Esophagus (tissue), 2 donors: ENCODE results near the gene NGLY1. TPM values are rescaled to one million over a fixed set of nuclear protein-coding genes. Genes with fewer than 3 reads are reported as not detected.

Experiments used
- H3K27ac ChIP-seq, 2 donors: one replicate each; pipeline ENCODE4 v1.5.1; 2013; ENCODE audit warnings: low read depth in 2 of 2, mild to moderate bottlenecking in 2 of 2, inconsistent platforms in 1 of 2, low read length in 1 of 2, moderate library complexity in 1 of 2
- H3K27me3 ChIP-seq, 2 donors: one replicate each; pipeline ENCODE4 v1.6.1; 2013; ENCODE audit warnings: low read length in 2 of 2, control low read depth in 1 of 2, mild to moderate bottlenecking in 1 of 2; ENCODE audit not compliant: insufficient read depth in 2 of 2, control insufficient read depth in 1 of 2
- H3K36me3 ChIP-seq, 2 donors: one replicate each; pipeline ENCODE4 v1.6.1; 2013; ENCODE audit warnings: low read length in 1 of 2; ENCODE audit not compliant: control insufficient read depth in 2 of 2, insufficient read depth in 2 of 2
- H3K4me1 ChIP-seq, 2 donors: one replicate each; pipeline ENCODE4 v1.6.1; 2013; ENCODE audit warnings: low read length in 1 of 2; ENCODE audit not compliant: control insufficient read depth in 2 of 2, insufficient read depth in 2 of 2
- H3K4me3 ChIP-seq, 2 donors: one replicate each; pipeline ENCODE4 v1.5.1; 2013; ENCODE audit warnings: low read length in 2 of 2, mild to moderate bottlenecking in 2 of 2, low read depth in 1 of 2, moderate library complexity in 1 of 2
- H3K9me3 ChIP-seq, 2 donors: one replicate each; pipeline ENCODE4 v1.6.1; 2013; ENCODE audit warnings: mild to moderate bottlenecking in 2 of 2, low read depth in 1 of 2, low read length in 1 of 2, moderate library complexity in 1 of 2; ENCODE audit not compliant: control insufficient read depth in 2 of 2, insufficient read depth in 1 of 2
- WGBS, 2 donors: extraction: QIAGEN DNeasy Blood & Tissue Kit; methylation state at CpG; one replicate each; pipeline ENCODE4 v1.1.7; 2013; 5-methylcytosine and 5-hydroxymethylcytosine counted together
- polyA plus RNA-seq, 2 donors: library from polyadenylated mRNA; stranded (reverse); fragments of 200-250 nt; gene quantifications; one replicate each; pipeline ENCODE4 v1.2.3, GENCODE V29; 2013
- donor health status: healthy with polysubstance abuse.
- donor health status: Bipolar disorder and iron deficiency.

Gene NGLY1
- polyA plus RNA-seq, 2 donors = 12.5 to 17.6 TPM

- Histone ChIP-seq H3K4me3 (no peak overlapping the region), H3K4me1 (peaks cover 0 to 2% of the 10 kb centered on the region in 2 donors), H3K27ac (no peak overlapping the region), H3K27me3 (no peaks in the 10 kb centered on the region), H3K36me3 (no peaks in the 10 kb centered on the region), H3K9me3 (no peaks in the 10 kb centered on the region)
- WGBS, 2 donors = 83 to 85% methylated on average over 1 of the region's 1 CpG
Measured at GRCh38 chr3:25692341-25692740, 90.9 kb downstream of the NGLY1 start.

GRCh38 chr3:25690768-25691533 lies 92.3 kb downstream of the NGLY1 start:
- no peaks in the 10 kb centered on the region for H3K27me3 ChIP-seq
- H3K4me3 ChIP-seq = no peak overlapping the region
- H3K27ac ChIP-seq = no peak overlapping the region
- 54 to 55% methylated on average over 2 of the region's 2 CpGs for WGBS, 2 donors
- H3K36me3 ChIP-seq = no peaks in the 10 kb centered on the region
- no peaks in the 10 kb centered on the region for H3K9me3 ChIP-seq
- H3K4me1 ChIP-seq = peaks cover 0 to 2% of the 10 kb centered on the region in 2 donors

GRCh38 chr3:25689226-25689625 lies 94.0 kb downstream of the NGLY1 start:
- no peak overlapping the region for H3K4me3 ChIP-seq

GRCh38 chr3:25687742-25688141 lies 95.5 kb downstream of the NGLY1 start:
- 83 to 96% methylated on average over 1 of the region's 1 CpG for WGBS, 2 donors
- Histone ChIP-seq H3K4me1 (peaks cover 0 to 2% of the 10 kb centered on the region in 2 donors), H3K4me3 (no peak overlapping the region), H3K27me3 (no peaks in the 10 kb centered on the region), H3K27ac (no peak overlapping the region), H3K9me3 (no peaks in the 10 kb centered on the region), H3K36me3 (no peaks in the 10 kb centered on the region)

More at GRCh38 chr3:25689226-25689625, 94.0 kb downstream of the NGLY1 start:
- 73 to 82% methylated on average over 3 of the region's 3 CpGs for WGBS, 2 donors
- H3K36me3 ChIP-seq = no peaks in the 10 kb centered on the region
- H3K27ac ChIP-seq = no peak overlapping the region
- H3K4me1 ChIP-seq = peaks cover 0 to 2% of the 10 kb centered on the region in 2 donors
- H3K27me3 ChIP-seq = no peaks in the 10 kb centered on the region
- H3K9me3 ChIP-seq = no peaks in the 10 kb centered on the region

- H3K4me3 ChIP-seq = no peak overlapping the region
- no peaks in the 10 kb centered on the region for H3K9me3 ChIP-seq
- no peak overlapping the region for H3K27ac ChIP-seq
- WGBS, 2 donors = 93 to 96% methylated on average over 23 of the region's 23 CpGs
- H3K4me1 ChIP-seq = peaks cover 0 to 2% of the 10 kb centered on the region in 2 donors
- no peaks in the 10 kb centered on the region for H3K36me3 ChIP-seq
- no peaks in the 10 kb centered on the region for H3K27me3 ChIP-seq
Measured at GRCh38 chr3:25686766-25687165, 96.5 kb downstream of the NGLY1 start.

- Histone ChIP-seq H3K27me3 (no peaks in the 10 kb centered on the region), H3K4me3 (no peak overlapping the region), H3K9me3 (no peaks in the 10 kb centered on the region), H3K36me3 (no peaks in the 10 kb centered on the region), H3K4me1 (no peaks in the 10 kb centered on the region), H3K27ac (no peak overlapping the region)
- 92 to 94% methylated on average over 2 of the region's 2 CpGs for WGBS, 2 donors
Measured at GRCh38 chr3:25683882-25684281, 99.4 kb downstream of the NGLY1 start.

GRCh38 chr3:25683410-25683809 lies 99.8 kb downstream of the NGLY1 start:
- Histone ChIP-seq H3K36me3 (no peaks in the 10 kb centered on the region), H3K27me3 (no peaks in the 10 kb centered on the region), H3K4me1 (no peaks in the 10 kb centered on the region), H3K4me3 (no peak overlapping the region), H3K9me3 (no peaks in the 10 kb centered on the region), H3K27ac (no peak overlapping the region)
- WGBS, 2 donors = 97 to 98% methylated on average over 1 of the region's 1 CpG

GRCh38 chr3:25679642-25680302 lies 103.5 kb downstream of the NGLY1 start:
- H3K27me3 ChIP-seq = no peaks in the 10 kb centered on the region
- WGBS, 2 donors = 92 to 94% methylated on average over 5 to 6 of the region's 6 CpGs

GRCh38 chr3:25679166-25679565 lies 104.1 kb downstream of the NGLY1 start:
- no peaks in the 10 kb centered on the region for H3K27me3 ChIP-seq
- H3K4me3 ChIP-seq = no peak overlapping the region
- H3K9me3 ChIP-seq = peaks cover 0 to 2% of the 10 kb centered on the region in 2 donors
- H3K36me3 ChIP-seq = no peaks in the 10 kb centered on the region
- WGBS, 2 donors = 90 to 91% methylated on average over 2 of the region's 2 CpGs
- no peaks in the 10 kb centered on the region for H3K4me1 ChIP-seq
- no peak overlapping the region for H3K27ac ChIP-seq

More at GRCh38 chr3:25679642-25680302, 103.5 kb downstream of the NGLY1 start:
- no peak overlapping the region for H3K27ac ChIP-seq
- no peaks in the 10 kb centered on the region for H3K4me1 ChIP-seq
- no peaks in the 10 kb centered on the region for H3K9me3 ChIP-seq
- H3K4me3 ChIP-seq = no peak overlapping the region
- no peaks in the 10 kb centered on the region for H3K36me3 ChIP-seq
